Tibial nerve (tissue), 4 donors: ENCODE data around the gene TSPAN16.
A peak's percentile ranks its signal among the peaks of the same experiment; 100 is the strongest.

Experiments used
- EP300 ChIP-seq, 2 donors: sonication (generic); formaldehyde crosslinking; IDR thresholded peaks; one replicate each; pipeline ENCODE4 v1.6.1; 2017; ENCODE audit warnings: antibody characterized with exemption in 2 of 2, mild to moderate bottlenecking in 1 of 2
- POLR2A ChIP-seq, 2 donors: fragments of 450-650 bp; IDR thresholded peaks; one replicate each; pipeline ENCODE4 v1.6.1; 2017; ENCODE audit warnings: antibody characterized with exemption in 2 of 2, mild to moderate bottlenecking in 2 of 2, moderate library complexity in 2 of 2
- TF ChIP-seq, protein P1 (sequence below), 5 experiments: fragments of 200-600 bp in 3 of 5; fragments of 450-650 bp in 2 of 5; sonication (generic) in 3 of 5; IDR thresholded peaks; one replicate each; pipeline ENCODE4 v1.5.1; 2016 to 2019; ENCODE audit warnings: antibody characterized with exemption in 5 of 5, mild to moderate bottlenecking in 3 of 5, moderate library complexity in 2 of 5

DNA sequence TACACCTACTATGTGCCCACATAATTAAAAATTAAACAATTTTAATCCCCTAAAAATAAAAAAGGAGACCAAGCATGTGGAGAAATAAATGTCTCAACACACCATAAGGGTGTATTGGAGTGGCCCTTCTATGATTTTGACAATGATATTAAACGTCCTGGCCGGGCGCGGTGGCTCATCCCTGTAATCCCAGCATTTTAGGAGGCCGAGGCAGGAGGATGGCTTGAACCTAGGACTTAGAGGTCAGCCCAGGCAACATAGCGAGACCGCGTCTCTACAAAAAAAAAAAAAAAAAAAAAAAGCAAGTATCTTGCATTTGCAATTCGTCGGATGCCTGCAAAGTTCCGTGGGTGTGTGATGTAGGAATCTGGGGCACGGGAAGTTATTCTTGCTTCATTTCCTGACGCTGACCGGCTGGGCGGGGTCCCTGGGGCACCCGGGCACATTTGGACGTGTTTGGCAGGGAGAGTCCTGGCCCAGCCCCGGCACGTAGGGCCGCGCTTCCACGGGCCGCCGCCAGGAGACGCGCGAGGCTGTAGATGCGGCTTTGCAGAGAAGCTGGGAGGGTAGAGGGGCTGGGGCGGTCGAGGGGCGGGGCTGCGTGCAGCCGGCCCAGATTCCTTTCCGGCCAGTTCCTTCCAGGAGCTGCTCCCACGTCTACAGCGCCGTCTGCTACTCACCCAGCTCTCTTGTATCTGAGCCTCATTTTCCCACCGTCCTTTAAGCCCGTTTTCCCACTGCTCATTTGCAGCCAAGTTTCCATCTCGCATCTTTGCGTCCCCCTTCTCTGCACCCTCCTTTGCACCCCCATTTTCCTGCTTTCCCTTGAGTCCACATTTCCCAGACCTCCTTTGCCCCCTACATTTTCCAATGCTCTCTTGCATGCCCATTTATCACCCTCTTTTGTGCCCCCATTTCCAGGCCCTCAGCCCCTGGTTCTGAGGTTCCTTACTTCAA, 2.2 kb upstream of the TSPAN16 start:
- TF ChIP-seq EP300 (IDR thresholded peaks at IDR 0.05), result peak; percentile 89 to 92
- TF ChIP-seq POLR2A (IDR thresholded peaks at IDR 0.05), result no peak
- TF ChIP-seq, protein P1, sequence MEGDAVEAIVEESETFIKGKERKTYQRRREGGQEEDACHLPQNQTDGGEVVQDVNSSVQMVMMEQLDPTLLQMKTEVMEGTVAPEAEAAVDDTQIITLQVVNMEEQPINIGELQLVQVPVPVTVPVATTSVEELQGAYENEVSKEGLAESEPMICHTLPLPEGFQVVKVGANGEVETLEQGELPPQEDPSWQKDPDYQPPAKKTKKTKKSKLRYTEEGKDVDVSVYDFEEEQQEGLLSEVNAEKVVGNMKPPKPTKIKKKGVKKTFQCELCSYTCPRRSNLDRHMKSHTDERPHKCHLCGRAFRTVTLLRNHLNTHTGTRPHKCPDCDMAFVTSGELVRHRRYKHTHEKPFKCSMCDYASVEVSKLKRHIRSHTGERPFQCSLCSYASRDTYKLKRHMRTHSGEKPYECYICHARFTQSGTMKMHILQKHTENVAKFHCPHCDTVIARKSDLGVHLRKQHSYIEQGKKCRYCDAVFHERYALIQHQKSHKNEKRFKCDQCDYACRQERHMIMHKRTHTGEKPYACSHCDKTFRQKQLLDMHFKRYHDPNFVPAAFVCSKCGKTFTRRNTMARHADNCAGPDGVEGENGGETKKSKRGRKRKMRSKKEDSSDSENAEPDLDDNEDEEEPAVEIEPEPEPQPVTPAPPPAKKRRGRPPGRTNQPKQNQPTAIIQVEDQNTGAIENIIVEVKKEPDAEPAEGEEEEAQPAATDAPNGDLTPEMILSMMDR (IDR thresholded peaks at IDR 0.05), result peak; percentile 98 to 100 (median 99)
